ENCODE measurements around the gene LMF1. TPM values are rescaled to one million over a fixed set of nuclear protein-coding genes. Genes with fewer than 3 reads are reported as not detected.
"Not testable (repeated sequence)": the region's sequence is repeated elsewhere in the genome, so short reads cannot be mapped to it uniquely, and the experiment has no call there.

LMF1 gene
- total RNA-seq, 6 donors from 2014 or later: 20.3 to 147 (median 28.2) TPM

DNA sequence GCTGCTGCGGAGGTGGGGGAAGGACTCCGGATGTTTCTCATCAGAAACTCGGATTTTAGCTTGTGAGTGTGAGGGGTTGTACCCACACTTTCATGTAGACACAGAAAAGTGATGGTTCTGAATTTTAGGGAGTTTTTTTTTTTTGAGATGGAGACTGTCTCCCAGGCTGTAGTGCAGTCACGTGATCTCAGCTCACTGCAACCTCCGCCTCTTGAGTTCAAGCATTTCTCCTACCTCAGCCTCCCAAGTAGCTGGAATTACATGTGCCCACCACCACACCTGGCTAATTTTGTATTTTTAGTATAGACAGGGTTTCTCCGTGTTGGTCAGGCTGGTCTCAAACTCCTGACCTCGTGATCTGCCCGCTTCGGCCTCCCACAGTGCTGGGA is 147.9 kb downstream of the LMF1 start:
- WGBS, 2 donors: 91 to 95% methylated on average over 9 of the region's 9 CpGs
- no peak overlapping the region for H3K27ac ChIP-seq
- TF ChIP-seq POLR2A (IDR thresholded peaks at IDR 0.05) (no peak), EP300 (IDR thresholded peaks at IDR 0.05) (no peak), POLR2AphosphoS5 (IDR thresholded peaks at IDR 0.05) (no peak)
- TF ChIP-seq, protein P1, sequence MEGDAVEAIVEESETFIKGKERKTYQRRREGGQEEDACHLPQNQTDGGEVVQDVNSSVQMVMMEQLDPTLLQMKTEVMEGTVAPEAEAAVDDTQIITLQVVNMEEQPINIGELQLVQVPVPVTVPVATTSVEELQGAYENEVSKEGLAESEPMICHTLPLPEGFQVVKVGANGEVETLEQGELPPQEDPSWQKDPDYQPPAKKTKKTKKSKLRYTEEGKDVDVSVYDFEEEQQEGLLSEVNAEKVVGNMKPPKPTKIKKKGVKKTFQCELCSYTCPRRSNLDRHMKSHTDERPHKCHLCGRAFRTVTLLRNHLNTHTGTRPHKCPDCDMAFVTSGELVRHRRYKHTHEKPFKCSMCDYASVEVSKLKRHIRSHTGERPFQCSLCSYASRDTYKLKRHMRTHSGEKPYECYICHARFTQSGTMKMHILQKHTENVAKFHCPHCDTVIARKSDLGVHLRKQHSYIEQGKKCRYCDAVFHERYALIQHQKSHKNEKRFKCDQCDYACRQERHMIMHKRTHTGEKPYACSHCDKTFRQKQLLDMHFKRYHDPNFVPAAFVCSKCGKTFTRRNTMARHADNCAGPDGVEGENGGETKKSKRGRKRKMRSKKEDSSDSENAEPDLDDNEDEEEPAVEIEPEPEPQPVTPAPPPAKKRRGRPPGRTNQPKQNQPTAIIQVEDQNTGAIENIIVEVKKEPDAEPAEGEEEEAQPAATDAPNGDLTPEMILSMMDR (IDR thresholded peaks at IDR 0.05): no peak
- DNase-seq (no peak), ATAC-seq (ENCODE audit: low FRiP score in 2 of 2) (no peak)
- H3K4me3 ChIP-seq: no peak overlapping the region
- H3K36me3 ChIP-seq: no peaks in the 10 kb centered on the region
- peaks cover 0 to 13% (median 0%) of the 10 kb centered on the region in 4 donors for H3K27me3 ChIP-seq
- H3K4me1 ChIP-seq: peaks cover 4 to 10% (median 8%) of the 10 kb centered on the region in 4 donors
- no peaks in the 10 kb centered on the region for H3K9me3 ChIP-seq

- WGBS, 2 donors: 83 to 86% methylated on average over 20 of the region's 21 CpGs
- TF ChIP-seq POLR2A (IDR thresholded peaks at IDR 0.05): no peak
- TF ChIP-seq, protein P1 (IDR thresholded peaks at IDR 0.05): no peak
- H3K4me1 ChIP-seq: peaks cover 4 to 14% (median 8%) of the 10 kb centered on the region in 4 donors
- ATAC-seq (ENCODE audit: low FRiP score in 2 of 2) (no peak), DNase-seq (peak in 1 of 2 donors; percentile 41)
- no peak overlapping the region for H3K4me3 ChIP-seq
- H3K27me3 ChIP-seq: peaks cover 0 to 18% (median 0%) of the 10 kb centered on the region in 4 donors
- H3K9me3 ChIP-seq: no peaks in the 10 kb centered on the region
- H3K36me3 ChIP-seq: no peaks in the 10 kb centered on the region
- no peak overlapping the region for H3K27ac ChIP-seq
These were observed 148.4 kb downstream of the LMF1 start for GRCh38 chr16:822174-822908.

GRCh38 chr16:821751-822150 is 149.0 kb downstream of the LMF1 start:
- TF ChIP-seq POLR2AphosphoS5 (IDR thresholded peaks at IDR 0.05): no peak
- TF ChIP-seq, protein P1 (IDR thresholded peaks at IDR 0.05): no peak
- no peak for TF ChIP-seq POLR2A (IDR thresholded peaks at IDR 0.05)
- Histone ChIP-seq H3K4me1 (peaks cover 4 to 16% (median 8%) of the 10 kb centered on the region in 4 donors), H3K9me3 (no peaks in the 10 kb centered on the region), H3K4me3 (no peak overlapping the region), H3K27ac (no peak overlapping the region), H3K27me3 (peaks cover 0 to 24% (median 2%) of the 10 kb centered on the region in 4 donors), H3K36me3 (no peaks in the 10 kb centered on the region)
- WGBS, 2 donors: 66 to 68% methylated on average over 13 of the region's 13 CpGs
- ATAC-seq (ENCODE audit: low FRiP score in 2 of 2) (no peak), DNase-seq (peak in 1 of 2 donors; percentile 32)

DNA sequence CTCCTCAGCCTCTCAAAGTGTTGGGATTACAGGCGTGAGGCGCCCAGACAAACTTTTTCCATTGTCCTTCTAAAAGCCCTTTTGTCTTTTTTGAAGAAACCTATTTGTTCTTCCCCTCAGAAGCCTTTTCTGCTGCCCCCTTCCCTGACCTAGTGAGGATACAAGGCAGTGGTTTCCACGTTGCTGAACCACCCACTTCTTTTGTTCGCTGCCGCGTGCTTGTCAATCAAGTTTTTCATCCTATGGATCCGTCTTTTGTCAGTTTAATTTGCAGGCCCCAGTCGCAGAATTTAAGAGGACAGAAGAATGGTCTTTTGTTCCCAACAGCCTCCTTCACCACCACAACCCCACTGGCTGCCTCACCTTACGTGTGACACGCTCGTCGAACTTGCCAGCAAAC is 150.0 kb downstream of the LMF1 start:
- no peaks in the 10 kb centered on the region for H3K36me3 ChIP-seq
- no peak for ATAC-seq (ENCODE audit: low FRiP score in 2 of 2)
- TF ChIP-seq EP300 (IDR thresholded peaks at IDR 0.05): no peak
- no peak for TF ChIP-seq POLR2AphosphoS5 (IDR thresholded peaks at IDR 0.05)
- TF ChIP-seq, protein P1 (IDR thresholded peaks at IDR 0.05): no peak
- TF ChIP-seq POLR2A (IDR thresholded peaks at IDR 0.05): no peak
- peaks cover 0 to 26% (median 2%) of the 10 kb centered on the region in 4 donors for H3K27me3 ChIP-seq
- no peaks in the 10 kb centered on the region for H3K9me3 ChIP-seq
- no peak overlapping the region for H3K4me3 ChIP-seq
- DNase-seq: no peak
- no peak overlapping the region for H3K27ac ChIP-seq
- WGBS, 2 donors: 81 to 83% methylated on average over 12 of the region's 12 CpGs
- H3K4me1 ChIP-seq: peaks cover 4 to 16% (median 8%) of the 10 kb centered on the region in 4 donors

- Histone ChIP-seq H3K27me3 (peaks cover 0 to 22% (median 2%) of the 10 kb centered on the region in 4 donors), H3K4me1 (peaks cover 1 to 11% (median 2%) of the 10 kb centered on the region in 4 donors)
- not testable (repeated sequence) for H3K27ac ChIP-seq; ATAC-seq (ENCODE audit: low FRiP score in 2 of 2); H3K9me3 ChIP-seq; H3K36me3 ChIP-seq; DNase-seq; H3K4me3 ChIP-seq
- 52 to 53% methylated on average over 10 of the region's 10 CpGs for WGBS, 2 donors
These were observed 150.8 kb downstream of the LMF1 start for GRCh38 chr16:820044-820408.

All from upper lobe of left lung (tissue), 6 donors.